Lower lobe of right lung (tissue), 2 donors: ENCODE data around the gene SHD. TPM values are rescaled to one million over a fixed set of nuclear protein-coding genes. Genes with fewer than 3 reads are reported as not detected.
"Not testable (repeated sequence)": the region's sequence is repeated elsewhere in the genome, so short reads cannot be mapped to it uniquely, and the experiment has no call there.

Source experiments
- ATAC-seq, 2 donors: fragments of 200-7000 bp; cut with Tn5 transposase; one replicate each; pipeline ENCODE4 v1.9.1; 2020 to 2022; ENCODE audit warnings: mild to moderate bottlenecking in 2 of 2, moderate library complexity in 2 of 2
- DNase-seq: peaks from one replicate; pipeline ENCODE4 v3.0.0-alpha.2; 2020
- H3K27ac ChIP-seq: fragments of 200-600 bp; one replicate; pipeline ENCODE4 v1.8.0; 2022
- H3K27me3 ChIP-seq: fragments of 200-600 bp; one replicate; pipeline ENCODE4 v1.8.0; 2022; ENCODE audit warnings: low read depth
- H3K36me3 ChIP-seq: fragments of 200-600 bp; one replicate; pipeline ENCODE4 v1.8.0; 2022; ENCODE audit warnings: mild to moderate bottlenecking
- H3K4me1 ChIP-seq: fragments of 200-600 bp; one replicate; pipeline ENCODE4 v1.8.0; 2022
- H3K4me3 ChIP-seq: fragments of 200-600 bp; one replicate; pipeline ENCODE4 v1.8.0; 2022; ENCODE audit warnings: mild to moderate bottlenecking
- H3K9me3 ChIP-seq: fragments of 200-600 bp; one replicate; pipeline ENCODE4 v1.8.0; 2022
- intact Hi-C: fragments of 100-400 bp; cut with DNase I; formaldehyde crosslinking; loops from one replicate; pipeline ENCODE4 v1.11.0; 2022
- total RNA-seq: library from RNA; stranded (reverse); fragmentation: NEBNext Ultra II Directional; extraction: Animal tissue kit (Norgen Biotek cat#: 25700); gene quantifications from one replicate; pipeline ENCODE4 v1.2.1, GENCODE V29; 2021
- TF ChIP-seq, protein P1 (sequence below): fragments of 200-600 bp; IDR thresholded peaks from one replicate; pipeline ENCODE4 v1.8.0; 2022; ENCODE audit warnings: antibody characterized with exemption, mild to moderate bottlenecking
- donor health status: DM: no; HTN: yes; CAD: no; lungs with severe emphysema.

SHD gene
- total RNA-seq, 1 donor from 2014 or later = not detected

DNA sequence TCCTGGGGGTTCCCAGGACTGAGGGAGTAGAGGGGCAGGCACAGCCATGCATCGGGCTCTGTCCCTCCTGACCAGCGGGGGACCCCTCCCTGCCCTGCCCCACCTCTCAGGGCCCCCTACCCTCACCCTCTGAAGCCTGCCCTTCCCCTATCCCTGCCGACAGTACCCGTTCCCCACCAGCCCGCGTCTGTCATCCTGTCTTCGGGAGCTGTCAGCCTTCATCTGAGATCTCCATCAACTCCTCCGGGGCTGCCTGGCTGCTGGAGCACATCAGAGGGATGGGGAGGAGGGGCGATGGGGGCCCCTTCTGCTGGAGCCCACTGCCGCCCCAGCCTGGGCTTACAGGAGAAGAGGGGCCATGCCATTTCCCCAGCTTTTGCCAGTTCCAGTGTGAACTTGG lies 6.2 kb upstream of the SHD start:
- DNase-seq (no peak), ATAC-seq (no peak)
- no peak overlapping the region for H3K27ac ChIP-seq

DNA sequence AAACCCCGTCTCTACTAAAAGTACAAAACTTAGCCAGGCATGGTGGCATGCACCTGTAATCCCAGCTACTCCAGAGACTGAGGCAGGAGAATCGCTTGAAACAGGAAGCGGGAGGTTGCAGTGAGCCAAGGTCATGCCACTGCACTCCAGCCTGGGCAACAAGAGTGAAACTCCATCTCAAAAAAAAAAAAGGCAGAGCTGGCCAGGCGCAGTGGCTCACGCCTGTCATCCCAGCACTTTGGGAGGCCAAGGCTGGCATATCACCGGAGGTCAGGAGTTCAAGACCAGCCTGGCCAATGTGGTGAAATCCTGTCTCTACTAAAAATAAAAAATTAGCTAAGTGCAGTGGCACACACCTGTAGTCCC lies 4.8 kb upstream of the SHD start:
- H3K27ac ChIP-seq, H3K4me1 ChIP-seq, H3K9me3 ChIP-seq, DNase-seq, H3K4me3 ChIP-seq, ATAC-seq, intact Hi-C loops: not testable (repeated sequence)
- peaks cover 21% of the 10 kb centered on the region for H3K36me3 ChIP-seq
- peaks cover 15% of the 10 kb centered on the region for H3K27me3 ChIP-seq

More for the DNA sequence above, 6.2 kb upstream of the SHD start:
- TF ChIP-seq, protein P1, sequence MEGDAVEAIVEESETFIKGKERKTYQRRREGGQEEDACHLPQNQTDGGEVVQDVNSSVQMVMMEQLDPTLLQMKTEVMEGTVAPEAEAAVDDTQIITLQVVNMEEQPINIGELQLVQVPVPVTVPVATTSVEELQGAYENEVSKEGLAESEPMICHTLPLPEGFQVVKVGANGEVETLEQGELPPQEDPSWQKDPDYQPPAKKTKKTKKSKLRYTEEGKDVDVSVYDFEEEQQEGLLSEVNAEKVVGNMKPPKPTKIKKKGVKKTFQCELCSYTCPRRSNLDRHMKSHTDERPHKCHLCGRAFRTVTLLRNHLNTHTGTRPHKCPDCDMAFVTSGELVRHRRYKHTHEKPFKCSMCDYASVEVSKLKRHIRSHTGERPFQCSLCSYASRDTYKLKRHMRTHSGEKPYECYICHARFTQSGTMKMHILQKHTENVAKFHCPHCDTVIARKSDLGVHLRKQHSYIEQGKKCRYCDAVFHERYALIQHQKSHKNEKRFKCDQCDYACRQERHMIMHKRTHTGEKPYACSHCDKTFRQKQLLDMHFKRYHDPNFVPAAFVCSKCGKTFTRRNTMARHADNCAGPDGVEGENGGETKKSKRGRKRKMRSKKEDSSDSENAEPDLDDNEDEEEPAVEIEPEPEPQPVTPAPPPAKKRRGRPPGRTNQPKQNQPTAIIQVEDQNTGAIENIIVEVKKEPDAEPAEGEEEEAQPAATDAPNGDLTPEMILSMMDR = no peak
- Histone ChIP-seq H3K4me1 (no peaks in the 10 kb centered on the region), H3K27me3 (peaks cover 8% of the 10 kb centered on the region), H3K4me3 (no peak overlapping the region), H3K9me3 (no peaks in the 10 kb centered on the region), H3K36me3 (peaks cover 35% of the 10 kb centered on the region)
- intact Hi-C loops = no loop called here

DNA sequence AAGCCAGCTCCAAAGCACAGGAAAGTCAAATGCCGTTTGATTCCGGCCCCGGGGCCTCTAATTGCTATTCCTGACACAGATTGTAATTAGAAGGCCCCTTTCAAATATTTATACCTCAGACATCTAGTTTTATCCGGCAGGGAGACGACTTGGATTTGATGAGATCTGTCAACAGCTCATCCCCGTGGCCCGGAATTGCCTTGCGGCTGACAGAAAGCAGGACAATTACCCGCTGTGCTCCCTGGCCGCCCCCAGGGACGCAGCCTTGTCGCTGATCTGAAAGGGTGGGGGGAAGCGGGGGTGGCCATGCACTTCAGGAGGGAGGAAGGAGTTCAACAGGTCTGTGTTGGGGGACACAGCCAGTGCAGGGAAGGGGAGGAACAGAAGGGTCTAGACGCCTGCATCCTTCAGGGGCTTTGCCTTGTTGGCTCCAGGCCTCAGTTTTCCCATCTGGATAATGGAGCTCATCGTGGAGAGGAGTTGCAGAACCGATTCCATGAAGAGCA lies 1.8 kb upstream of the SHD start:
- Histone ChIP-seq H3K9me3 (no peaks in the 10 kb centered on the region), H3K27ac (no peak overlapping the region), H3K4me3 (no peak overlapping the region), H3K27me3 (peaks cover 44% of the 10 kb centered on the region), H3K36me3 (no peaks in the 10 kb centered on the region), H3K4me1 (peaks cover 8% of the 10 kb centered on the region)
- TF ChIP-seq, protein P1 = no peak
- intact Hi-C loops = no loop called here
- no peak for DNase-seq
- no peak for ATAC-seq

DNA sequence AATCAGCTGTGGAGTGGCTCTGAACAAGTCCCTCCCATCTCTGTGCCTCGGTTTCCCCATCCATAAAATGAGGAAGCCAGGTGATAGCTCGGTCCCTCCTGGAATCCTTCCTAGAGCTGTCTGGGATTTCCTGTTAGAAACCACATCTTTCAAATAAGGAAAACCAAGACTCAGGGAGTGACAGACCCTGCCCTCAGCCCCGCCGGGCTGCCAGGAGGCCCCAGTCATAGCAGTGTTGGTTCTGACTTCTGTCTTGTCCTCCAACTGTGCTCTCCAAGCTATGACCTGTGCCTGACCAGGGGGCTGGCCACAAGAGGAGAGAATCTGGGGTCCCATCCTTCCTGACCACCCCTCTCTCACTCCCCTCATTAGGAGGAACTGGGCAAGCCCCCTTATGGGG lies 1.1 kb upstream of the SHD start:
- TF ChIP-seq, protein P1 = no peak
- peaks cover 52% of the 10 kb centered on the region for H3K27me3 ChIP-seq

DNA sequence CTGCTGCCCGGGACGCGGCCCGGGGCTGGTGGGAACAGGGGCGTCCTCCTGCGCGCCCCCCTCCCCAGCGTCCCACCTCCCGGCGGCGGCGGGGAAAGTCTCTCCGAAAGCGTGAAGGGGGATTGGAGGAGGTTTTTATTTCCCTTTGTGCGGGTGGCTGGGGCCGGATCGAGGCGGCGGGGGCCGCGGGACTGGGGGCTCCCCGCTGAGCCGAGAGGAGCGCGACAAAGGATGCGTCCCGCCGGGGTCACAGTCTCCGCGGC lies 132 bp downstream of the SHD start:
- peak in 1 of 2 donors; percentile 16 for ATAC-seq

More for the DNA sequence above, 1.1 kb upstream of the SHD start:
- no peaks in the 10 kb centered on the region for H3K9me3 ChIP-seq
- H3K4me1 ChIP-seq = peaks cover 8% of the 10 kb centered on the region
- H3K27ac ChIP-seq = no peak overlapping the region
- no peak overlapping the region for H3K4me3 ChIP-seq
- DNase-seq (no peak), ATAC-seq (no peak)
- intact Hi-C loops = no loop called here
- H3K36me3 ChIP-seq = no peaks in the 10 kb centered on the region

DNA sequence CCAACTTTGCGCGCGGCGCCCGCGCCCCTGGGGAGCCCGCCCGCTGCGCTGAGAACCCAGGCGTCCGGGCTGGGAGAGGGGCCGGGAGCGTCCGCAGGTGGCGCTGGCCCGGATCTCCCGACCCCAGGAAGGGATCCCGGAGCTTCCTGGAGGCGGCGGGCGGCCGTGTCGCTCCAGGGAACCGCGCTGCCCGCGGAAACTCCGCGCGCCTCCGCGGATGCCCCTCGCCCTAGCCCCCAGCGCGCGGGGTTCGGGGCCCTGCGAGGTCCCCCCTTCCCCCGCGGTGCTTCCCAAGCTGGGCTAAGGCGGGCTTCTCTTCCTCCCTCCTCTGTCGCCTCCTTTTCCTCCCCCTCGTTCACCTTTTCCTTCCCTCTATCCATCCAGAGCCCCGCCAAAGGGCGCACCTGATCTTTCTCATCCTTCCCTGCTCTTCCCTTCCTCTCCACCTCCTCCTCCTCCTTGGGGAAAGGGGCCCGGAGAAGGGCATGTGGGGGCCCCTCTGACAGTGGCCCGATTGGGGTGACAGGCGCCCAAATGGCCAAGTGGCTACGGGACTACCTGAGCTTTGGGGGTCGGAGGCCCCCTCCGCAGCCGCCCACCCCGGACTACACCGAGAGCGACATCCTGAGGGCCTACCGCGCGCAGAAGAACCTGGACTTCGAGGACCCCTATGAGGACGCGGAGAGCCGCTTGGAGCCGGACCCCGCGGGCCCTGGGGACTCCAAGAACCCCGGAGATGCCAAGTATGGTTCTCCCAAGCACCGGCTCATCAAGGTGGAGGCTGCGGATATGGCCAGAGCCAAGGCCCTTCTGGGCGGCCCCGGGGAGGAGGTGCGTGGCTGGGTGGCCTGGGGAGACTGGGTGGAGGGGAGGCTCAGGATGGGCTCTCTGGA lies 710 bp downstream of the SHD start:
- H3K36me3 ChIP-seq = no peaks in the 10 kb centered on the region
- no peak overlapping the region for H3K27ac ChIP-seq
- H3K9me3 ChIP-seq = no peaks in the 10 kb centered on the region
- intact Hi-C loops = no loop called here
- peaks cover 61% of the 10 kb centered on the region for H3K27me3 ChIP-seq
- H3K4me3 ChIP-seq = peak overlapping the region; percentile 14
- peaks cover 8% of the 10 kb centered on the region for H3K4me1 ChIP-seq
- no peak for DNase-seq
- TF ChIP-seq, protein P1 = no peak
- ATAC-seq = peak in 1 of 2 donors; percentile 23

More for the DNA sequence above, 132 bp downstream of the SHD start:
- TF ChIP-seq, protein P1 = no peak
- Histone ChIP-seq H3K4me1 (peaks cover 8% of the 10 kb centered on the region), H3K9me3 (no peaks in the 10 kb centered on the region), H3K27ac (no peak overlapping the region), H3K36me3 (no peaks in the 10 kb centered on the region), H3K27me3 (peaks cover 55% of the 10 kb centered on the region), H3K4me3 (peak overlapping the region; percentile 3)
- no peak for DNase-seq
- intact Hi-C loops = no loop called here
